ENCODE measurements around the gene XG. TPM values are rescaled to one million over a fixed set of nuclear protein-coding genes. Genes with fewer than 3 reads are reported as not detected.
"Not testable (repeated sequence)": the region's sequence is repeated elsewhere in the genome, so short reads cannot be mapped to it uniquely, and the experiment has no call there.

The XG gene
- total RNA-seq, 1 donor from 2014 or later, result 3.1 TPM

DNA sequence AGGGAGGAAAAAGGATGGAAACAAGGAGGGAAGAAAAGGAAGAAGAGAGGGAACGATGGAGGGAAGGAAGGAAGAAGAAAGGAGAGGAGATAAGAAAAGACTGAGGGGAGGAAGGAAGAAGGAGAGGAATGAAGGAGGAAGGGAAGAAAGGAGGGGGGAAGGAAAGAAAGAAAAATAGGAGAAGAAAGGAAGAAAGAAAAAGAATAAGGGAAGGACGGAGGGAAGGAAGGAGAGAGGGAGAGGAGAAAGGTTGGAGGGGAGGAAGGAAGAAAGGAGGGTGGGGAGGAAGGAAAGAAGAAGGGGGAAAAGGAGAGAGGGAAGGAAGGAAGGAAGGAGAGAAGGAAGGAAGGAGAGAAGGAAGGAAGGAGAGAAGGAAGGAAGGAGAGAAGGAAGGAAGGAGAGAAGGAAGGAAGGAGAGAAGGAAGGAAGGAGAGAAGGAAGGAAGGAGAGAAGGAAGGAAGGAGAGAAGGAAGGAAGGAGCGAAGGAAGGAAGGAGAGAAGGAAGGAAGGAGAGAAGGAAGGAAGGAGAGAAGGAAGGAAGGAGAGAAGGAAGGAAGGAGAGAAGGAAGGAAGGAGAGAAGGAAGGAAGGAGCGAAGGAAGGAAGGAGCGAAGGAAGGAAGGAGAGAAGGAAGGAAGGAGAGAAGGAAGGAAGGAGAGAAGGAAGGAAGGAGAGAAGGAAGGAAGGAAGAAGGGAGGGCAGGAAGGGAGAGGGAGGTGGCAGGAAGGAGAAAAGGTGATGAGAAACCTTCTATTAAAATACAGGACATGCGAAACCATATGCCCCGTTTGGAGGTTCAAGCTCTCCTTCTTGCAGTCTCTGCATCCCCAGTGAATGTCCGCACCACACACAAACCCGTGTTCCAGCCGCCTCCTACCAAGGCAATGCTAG, 21.6 kb downstream of the XG start:
- H3K9ac ChIP-seq (ENCODE audit: low read depth in 1 of 3, low read length in 3 of 3); H3K27me3 ChIP-seq (ENCODE audit: control insufficient read depth in 3 of 3, insufficient read depth in 3 of 3, low read length in 3 of 3); H3K9me3 ChIP-seq (ENCODE audit: control insufficient read depth in 3 of 3, low read length in 3 of 3); H3K4me1 ChIP-seq (ENCODE audit: control insufficient read depth in 3 of 3, insufficient read depth in 3 of 3, low read length in 3 of 3); H3K36me3 ChIP-seq (ENCODE audit: control insufficient read depth in 3 of 3, insufficient read depth in 3 of 3, low read length in 3 of 3); H3K4me3 ChIP-seq (ENCODE audit: low read length in 3 of 3); H3K27ac ChIP-seq (ENCODE audit: low read depth, low read length): not testable (repeated sequence)

DNA sequence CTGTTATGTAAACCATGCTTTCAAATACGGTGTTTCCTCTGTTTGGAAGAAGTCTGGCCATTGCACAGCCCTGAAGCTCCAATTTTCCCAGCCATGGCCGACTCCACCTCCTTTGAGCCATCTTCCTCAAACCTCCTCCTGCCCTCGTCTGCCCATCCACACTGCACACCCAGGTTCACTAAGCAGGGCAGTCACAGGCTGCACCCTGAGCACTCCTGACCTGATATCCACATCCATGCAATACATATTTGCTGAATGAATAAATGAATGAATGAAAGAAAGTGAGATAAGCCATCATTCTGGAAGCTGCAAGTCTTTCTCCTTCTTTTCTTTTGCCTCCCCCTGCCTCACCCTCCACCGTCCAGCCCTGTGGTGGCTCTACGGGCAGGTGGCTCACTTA, 22.2 kb downstream of the XG start:
- no peak overlapping the region for H3K9ac ChIP-seq (ENCODE audit: low read depth in 1 of 3, low read length in 3 of 3)
- no peak overlapping the region for H3K4me3 ChIP-seq (ENCODE audit: low read length in 3 of 3)
- H3K36me3 ChIP-seq (ENCODE audit: control insufficient read depth in 3 of 3, insufficient read depth in 3 of 3, low read length in 3 of 3), result no peaks in the 10 kb centered on the region
- H3K4me1 ChIP-seq (ENCODE audit: control insufficient read depth in 3 of 3, insufficient read depth in 3 of 3, low read length in 3 of 3), result no peaks in the 10 kb centered on the region
- H3K27me3 ChIP-seq (ENCODE audit: control insufficient read depth in 3 of 3, insufficient read depth in 3 of 3, low read length in 3 of 3), result peaks cover 0 to 2% (median 0%) of the 10 kb centered on the region in 3 donors
- no peak overlapping the region for H3K27ac ChIP-seq (ENCODE audit: low read depth, low read length)
- peaks cover 0 to 7% (median 0%) of the 10 kb centered on the region in 3 donors for H3K9me3 ChIP-seq (ENCODE audit: control insufficient read depth in 3 of 3, low read length in 3 of 3)

DNA sequence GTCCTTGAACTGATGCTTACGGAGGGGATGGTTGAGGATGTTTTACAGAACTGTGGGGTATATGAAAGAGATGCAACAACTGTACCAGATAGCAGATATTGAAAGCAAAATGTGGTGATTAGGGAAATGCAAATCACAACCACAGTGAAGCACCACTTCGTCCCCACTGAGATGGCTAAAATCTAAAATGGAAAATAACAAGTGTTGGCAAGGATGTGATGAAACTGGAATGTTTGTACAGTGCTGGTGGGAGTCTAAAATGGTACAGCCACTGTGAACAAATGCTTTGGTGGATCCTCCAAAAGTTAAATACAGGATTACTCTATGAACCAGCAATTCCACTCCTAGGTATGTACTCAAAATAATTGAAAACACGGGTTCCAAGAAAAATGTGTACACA, 22.9 kb downstream of the XG start:
- Histone ChIP-seq H3K27me3 (ENCODE audit: control insufficient read depth in 3 of 3, insufficient read depth in 3 of 3, low read length in 3 of 3) (peaks cover 0 to 2% (median 0%) of the 10 kb centered on the region in 3 donors), H3K4me3 (ENCODE audit: low read length in 3 of 3) (no peak overlapping the region), H3K4me1 (ENCODE audit: control insufficient read depth in 3 of 3, insufficient read depth in 3 of 3, low read length in 3 of 3) (no peaks in the 10 kb centered on the region), H3K27ac (ENCODE audit: low read depth, low read length) (no peak overlapping the region), H3K9me3 (ENCODE audit: control insufficient read depth in 3 of 3, low read length in 3 of 3) (peaks cover 0 to 7% (median 0%) of the 10 kb centered on the region in 3 donors), H3K9ac (ENCODE audit: low read depth in 1 of 3, low read length in 3 of 3) (no peak overlapping the region), H3K36me3 (ENCODE audit: control insufficient read depth in 3 of 3, insufficient read depth in 3 of 3, low read length in 3 of 3) (no peaks in the 10 kb centered on the region)

DNA sequence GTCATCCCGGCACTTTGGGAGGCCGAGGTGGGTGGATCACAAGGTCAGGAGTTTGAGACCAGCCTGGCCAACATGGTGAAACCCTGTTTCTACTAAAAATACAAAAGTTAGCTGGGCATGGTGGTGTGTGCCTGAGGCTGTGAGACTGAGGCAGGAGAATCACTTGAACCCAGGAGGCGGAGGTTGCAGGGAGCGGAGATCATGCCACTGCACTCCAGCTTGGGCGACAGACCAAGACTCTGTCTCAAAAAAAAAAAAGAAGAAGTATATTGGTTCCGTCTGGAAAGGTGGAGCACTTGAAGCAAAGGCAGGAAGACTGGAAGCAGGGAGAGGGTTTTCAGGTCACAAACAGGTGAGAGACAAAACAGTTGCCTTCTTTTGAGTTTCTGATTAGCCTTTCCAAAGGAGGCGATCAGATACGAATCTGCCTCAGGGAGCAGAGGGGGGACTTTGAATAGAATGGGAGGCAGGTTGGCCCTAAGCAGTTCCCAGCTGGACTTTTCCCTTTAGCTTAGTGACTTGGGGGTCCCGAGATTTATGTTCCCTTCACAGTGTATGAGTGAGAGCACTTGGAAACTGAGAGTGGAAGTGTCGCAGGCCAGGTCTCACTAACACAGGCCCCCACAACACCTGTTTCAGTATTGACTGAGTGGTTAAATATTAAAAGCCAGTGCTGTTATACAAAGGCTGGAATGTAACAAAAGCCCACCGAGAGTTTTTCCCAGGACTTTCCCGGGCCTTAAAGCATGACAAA, 28.8 kb downstream of the XG start:
- not testable (repeated sequence) for H3K27ac ChIP-seq (ENCODE audit: low read depth, low read length); H3K36me3 ChIP-seq (ENCODE audit: control insufficient read depth in 3 of 3, insufficient read depth in 3 of 3, low read length in 3 of 3); H3K27me3 ChIP-seq (ENCODE audit: control insufficient read depth in 3 of 3, insufficient read depth in 3 of 3, low read length in 3 of 3); H3K4me1 ChIP-seq (ENCODE audit: control insufficient read depth in 3 of 3, insufficient read depth in 3 of 3, low read length in 3 of 3); H3K9me3 ChIP-seq (ENCODE audit: control insufficient read depth in 3 of 3, low read length in 3 of 3); H3K4me3 ChIP-seq (ENCODE audit: low read length in 3 of 3); H3K9ac ChIP-seq (ENCODE audit: low read depth in 1 of 3, low read length in 3 of 3)

DNA sequence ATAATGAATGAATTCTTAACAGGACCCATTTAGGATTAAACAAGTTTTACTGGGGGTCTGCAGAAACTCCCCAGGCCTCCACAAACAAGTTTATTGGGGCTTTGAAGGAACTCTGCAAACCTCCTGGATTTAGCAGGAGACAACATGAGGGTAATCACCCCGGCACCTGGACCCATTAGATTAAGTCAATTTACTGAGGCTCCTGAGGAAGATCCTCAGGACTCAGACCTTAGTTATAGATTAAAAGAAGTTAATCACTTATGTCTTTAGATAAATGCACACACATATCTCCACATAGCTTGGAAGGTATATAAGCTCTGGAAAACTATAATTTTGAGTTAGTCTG, 29.4 kb downstream of the XG start:
- Histone ChIP-seq H3K4me3 (ENCODE audit: low read length in 3 of 3) (no peak overlapping the region), H3K9ac (ENCODE audit: low read depth in 1 of 3, low read length in 3 of 3) (no peak overlapping the region), H3K27me3 (ENCODE audit: control insufficient read depth in 3 of 3, insufficient read depth in 3 of 3, low read length in 3 of 3) (no peaks in the 10 kb centered on the region), H3K4me1 (ENCODE audit: control insufficient read depth in 3 of 3, insufficient read depth in 3 of 3, low read length in 3 of 3) (no peaks in the 10 kb centered on the region), H3K36me3 (ENCODE audit: control insufficient read depth in 3 of 3, insufficient read depth in 3 of 3, low read length in 3 of 3) (no peaks in the 10 kb centered on the region), H3K9me3 (ENCODE audit: control insufficient read depth in 3 of 3, low read length in 3 of 3) (no peaks in the 10 kb centered on the region), H3K27ac (ENCODE audit: low read depth, low read length) (no peak overlapping the region)

DNA sequence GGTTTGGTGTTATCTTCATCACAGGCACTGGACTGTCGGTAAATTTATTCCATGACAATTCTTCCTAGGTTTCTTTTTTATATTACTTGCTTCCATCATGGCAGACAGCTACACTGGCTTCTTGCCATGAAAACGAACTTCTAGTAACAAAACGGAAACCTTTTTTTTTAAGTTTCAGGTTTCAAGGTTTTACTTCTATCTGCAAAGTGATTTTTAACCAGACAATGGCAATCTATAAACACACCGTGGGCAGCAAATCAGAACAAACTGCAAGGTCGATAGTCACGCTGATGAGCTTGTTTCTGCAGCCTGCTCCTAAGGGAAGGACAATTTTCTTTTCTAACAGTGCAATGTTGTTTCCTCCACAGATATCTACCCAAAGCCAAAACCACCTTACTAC, 29.9 kb downstream of the XG start:
- Histone ChIP-seq H3K4me3 (ENCODE audit: low read length in 3 of 3) (no peak overlapping the region), H3K27ac (ENCODE audit: low read depth, low read length) (no peak overlapping the region), H3K36me3 (ENCODE audit: control insufficient read depth in 3 of 3, insufficient read depth in 3 of 3, low read length in 3 of 3) (no peaks in the 10 kb centered on the region), H3K9me3 (ENCODE audit: control insufficient read depth in 3 of 3, low read length in 3 of 3) (no peaks in the 10 kb centered on the region), H3K27me3 (ENCODE audit: control insufficient read depth in 3 of 3, insufficient read depth in 3 of 3, low read length in 3 of 3) (no peaks in the 10 kb centered on the region), H3K9ac (ENCODE audit: low read depth in 1 of 3, low read length in 3 of 3) (no peak overlapping the region), H3K4me1 (ENCODE audit: control insufficient read depth in 3 of 3, insufficient read depth in 3 of 3, low read length in 3 of 3) (no peaks in the 10 kb centered on the region)

DNA sequence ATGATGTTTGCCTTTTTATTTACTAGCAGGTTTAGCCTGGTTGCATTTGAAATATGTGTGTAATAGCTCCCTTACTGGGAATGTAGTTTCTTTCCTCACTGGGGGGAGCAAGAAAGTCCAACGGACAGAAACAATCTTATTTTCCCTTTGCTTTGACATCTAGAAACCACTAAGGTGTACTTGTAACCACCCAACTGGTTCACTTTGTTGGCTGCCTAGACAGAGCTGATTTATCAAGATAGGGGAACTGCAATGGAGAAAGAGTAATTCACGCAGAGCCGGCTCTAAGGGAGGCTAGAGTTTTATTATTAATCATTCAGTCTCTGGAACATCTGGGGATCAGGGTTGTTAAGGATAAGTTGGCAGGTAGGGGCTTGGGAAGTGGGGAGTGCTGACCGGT, 30.3 kb downstream of the XG start:
- H3K4me1 ChIP-seq (ENCODE audit: control insufficient read depth in 3 of 3, insufficient read depth in 3 of 3, low read length in 3 of 3), result no peaks in the 10 kb centered on the region

DNA sequence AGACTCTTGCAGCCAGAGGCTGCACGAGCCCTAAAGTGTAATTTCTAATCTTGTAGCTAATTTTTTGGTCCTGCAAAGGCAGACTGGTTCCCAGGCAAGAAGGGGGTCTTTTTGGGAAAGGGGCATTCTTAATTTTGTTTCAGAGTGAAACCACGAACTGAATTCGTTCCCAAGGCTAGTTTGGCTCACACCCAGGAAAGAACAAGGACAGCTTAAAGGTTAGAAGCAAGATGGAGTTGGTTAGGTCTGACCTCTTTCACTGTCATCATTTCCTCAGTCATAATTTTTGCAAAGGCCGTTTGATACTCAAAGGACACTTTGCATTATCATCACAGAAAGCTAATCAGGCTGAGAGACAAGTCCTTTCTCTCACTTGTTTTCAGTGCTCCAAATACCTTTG, 30.9 kb downstream of the XG start:
- H3K4me1 ChIP-seq (ENCODE audit: control insufficient read depth in 3 of 3, insufficient read depth in 3 of 3, low read length in 3 of 3), result no peaks in the 10 kb centered on the region
- no peak overlapping the region for H3K27ac ChIP-seq (ENCODE audit: low read depth, low read length)
- H3K4me3 ChIP-seq (ENCODE audit: low read length in 3 of 3), result no peak overlapping the region
- H3K36me3 ChIP-seq (ENCODE audit: control insufficient read depth in 3 of 3, insufficient read depth in 3 of 3, low read length in 3 of 3), result no peaks in the 10 kb centered on the region
- H3K27me3 ChIP-seq (ENCODE audit: control insufficient read depth in 3 of 3, insufficient read depth in 3 of 3, low read length in 3 of 3), result no peaks in the 10 kb centered on the region
- no peaks in the 10 kb centered on the region for H3K9me3 ChIP-seq (ENCODE audit: control insufficient read depth in 3 of 3, low read length in 3 of 3)
- H3K9ac ChIP-seq (ENCODE audit: low read depth in 1 of 3, low read length in 3 of 3), result no peak overlapping the region

More for the DNA sequence above, 30.3 kb downstream of the XG start:
- Histone ChIP-seq H3K9me3 (ENCODE audit: control insufficient read depth in 3 of 3, low read length in 3 of 3) (no peaks in the 10 kb centered on the region), H3K27me3 (ENCODE audit: control insufficient read depth in 3 of 3, insufficient read depth in 3 of 3, low read length in 3 of 3) (no peaks in the 10 kb centered on the region), H3K36me3 (ENCODE audit: control insufficient read depth in 3 of 3, insufficient read depth in 3 of 3, low read length in 3 of 3) (no peaks in the 10 kb centered on the region), H3K27ac (ENCODE audit: low read depth, low read length) (no peak overlapping the region), H3K9ac (ENCODE audit: low read depth in 1 of 3, low read length in 3 of 3) (no peak overlapping the region), H3K4me3 (ENCODE audit: low read length in 3 of 3) (no peak overlapping the region)

DNA sequence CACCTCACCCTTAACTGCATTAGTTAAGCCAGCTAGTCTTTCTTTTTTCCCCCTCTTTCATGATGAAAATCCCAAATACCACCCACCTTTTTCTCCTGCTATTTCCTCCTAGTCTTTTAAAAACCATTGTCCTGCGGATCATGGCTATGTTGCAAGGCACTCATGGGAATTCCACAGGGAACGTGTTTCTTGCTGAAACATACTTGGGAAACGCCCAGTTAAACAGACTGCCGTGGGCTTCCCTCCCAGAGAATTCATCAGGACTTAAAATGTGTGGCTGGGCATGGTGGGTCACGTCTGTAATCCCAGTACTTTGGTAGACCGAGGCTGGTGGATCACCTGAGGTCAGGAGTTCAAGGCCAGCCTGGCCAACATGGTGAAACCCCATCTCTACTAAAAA, 32.2 kb downstream of the XG start:
- H3K27me3 ChIP-seq (ENCODE audit: control insufficient read depth in 3 of 3, insufficient read depth in 3 of 3, low read length in 3 of 3), result no peaks in the 10 kb centered on the region
- H3K36me3 ChIP-seq (ENCODE audit: control insufficient read depth in 3 of 3, insufficient read depth in 3 of 3, low read length in 3 of 3), result no peaks in the 10 kb centered on the region
- no peak overlapping the region for H3K9ac ChIP-seq (ENCODE audit: low read depth in 1 of 3, low read length in 3 of 3)
- no peaks in the 10 kb centered on the region for H3K9me3 ChIP-seq (ENCODE audit: control insufficient read depth in 3 of 3, low read length in 3 of 3)
- no peak overlapping the region for H3K4me3 ChIP-seq (ENCODE audit: low read length in 3 of 3)
- no peaks in the 10 kb centered on the region for H3K4me1 ChIP-seq (ENCODE audit: control insufficient read depth in 3 of 3, insufficient read depth in 3 of 3, low read length in 3 of 3)
- no peak overlapping the region for H3K27ac ChIP-seq (ENCODE audit: low read depth, low read length)

DNA sequence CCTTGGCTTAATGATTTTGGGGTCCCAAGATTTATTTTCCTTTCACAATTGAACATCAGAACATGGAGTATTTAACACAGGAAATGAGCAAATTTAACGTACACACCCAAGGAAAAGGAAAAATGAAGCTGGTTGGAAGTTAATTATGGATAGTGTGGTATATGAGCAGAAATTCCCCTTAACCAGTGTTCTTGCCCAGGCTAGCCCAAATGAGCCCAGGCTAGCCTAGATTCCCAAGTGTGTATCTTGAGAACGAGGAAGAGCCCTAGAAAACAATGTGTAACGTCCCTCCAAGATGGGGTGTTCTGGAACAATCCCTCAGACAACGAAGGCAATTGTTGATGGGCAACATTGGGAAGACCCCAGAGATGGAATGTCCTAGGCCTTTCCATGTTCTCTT, 33.7 kb downstream of the XG start:
- Histone ChIP-seq H3K27ac (ENCODE audit: low read depth, low read length) (no peak overlapping the region), H3K36me3 (ENCODE audit: control insufficient read depth in 3 of 3, insufficient read depth in 3 of 3, low read length in 3 of 3) (no peaks in the 10 kb centered on the region), H3K4me3 (ENCODE audit: low read length in 3 of 3) (no peak overlapping the region)

More for the DNA sequence above, 33.7 kb downstream of the XG start:
- Histone ChIP-seq H3K9ac (ENCODE audit: low read depth in 1 of 3, low read length in 3 of 3) (no peak overlapping the region), H3K27me3 (ENCODE audit: control insufficient read depth in 3 of 3, insufficient read depth in 3 of 3, low read length in 3 of 3) (no peaks in the 10 kb centered on the region), H3K9me3 (ENCODE audit: control insufficient read depth in 3 of 3, low read length in 3 of 3) (no peaks in the 10 kb centered on the region), H3K4me1 (ENCODE audit: control insufficient read depth in 3 of 3, insufficient read depth in 3 of 3, low read length in 3 of 3) (no peaks in the 10 kb centered on the region)
